HCT116 (cell line): ENCODE measurements around the gene MXI1. TPM values are rescaled to one million over a fixed set of nuclear protein-coding genes. Genes with fewer than 3 reads are reported as not detected.

Experiments
- ATAC-seq: fragments of 200-7000 bp; cut with Tn5 transposase; 2 replicates; pipeline ENCODE4 v1.9.1; 2020; ENCODE audit warnings: mild to moderate bottlenecking, moderate library complexity
- BruUV-seq: library from RNA; stranded (reverse); fragments of 400-500 nt; replicated peaks from 2 replicates; lab custom pipeline; 2021; lab: Mats Ljungman, UMichigan
- CTCF ChIA-PET: fragments of 300-600 bp; sonication (Branson Sonifier 250); formaldehyde crosslinking; loops from one replicate; lab custom pipeline; 2021; ENCODE audit warnings: antibody characterized with exemption; lab: Charles Lee
- POLR2A ChIA-PET: fragments of 300-600, 350-600 bp; sonication (Branson Sonifier 250); formaldehyde crosslinking; loops from one replicate; lab custom pipeline; 2021; ENCODE audit warnings: antibody characterized with exemption; lab: Charles Lee
- RAD21 ChIA-PET, 2 experiments: fragments of 300-600 bp; sonication (Branson Sonifier 250); formaldehyde crosslinking; loops; one replicate each; lab custom pipeline; 2023; ENCODE audit warnings: low total read pairs in 2 of 2; ENCODE audit not compliant: uncharacterized antibody in 2 of 2, unreplicated experiment in 2 of 2, low non-redundant PET in 1 of 2; lab: Charles Lee
- DNase-seq: peaks from one replicate; pipeline ENCODE4 v3.0.0-alpha.2; 2010; ENCODE audit warnings: low read depth, low spot score
- H2AFZ ChIP-seq: fragments of 200-600 bp; shearing (Covaris generic), sonication (generic); 2 replicates; pipeline ENCODE4 v1.6.1; 2017; ENCODE audit warnings: low read depth, mixed run types, mixed read lengths, antibody characterized with exemption, low read length; ENCODE audit not compliant: poor library complexity, severe bottlenecking
- H3K27ac ChIP-seq: 2 replicates; pipeline ENCODE4 v1.5.1; 2012; ENCODE audit warnings: low read depth, low read length
- H3K27me3 ChIP-seq: fragments of 200-600 bp; sonication (generic); 2 replicates; pipeline ENCODE4 v1.6.1; 2016; ENCODE audit warnings: mixed run types, low read length, mixed read lengths; ENCODE audit not compliant: insufficient read depth
- H3K36me3 ChIP-seq, 2 experiments: fragments of 200-500 bp in 1 of 2; fragments of 200-600 bp in 1 of 2; sonication (Bioruptor generic) in 1 of 2; sonication (generic) in 1 of 2; 2 replicates each; pipeline versions ENCODE4 v1.5.1 to v1.6.1; 2014 to 2016; ENCODE audit warnings: low read length in 2 of 2, inconsistent platforms in 1 of 2, mixed read lengths in 1 of 2, mixed run types in 1 of 2; ENCODE audit not compliant: insufficient read depth in 2 of 2, control insufficient read depth in 1 of 2
- H3K4me1 ChIP-seq, 2 experiments: fragments of 200-600 bp in 1 of 2; sonication (generic) in 1 of 2; 2 replicates each; pipeline versions ENCODE4 v1.5.1 to v1.6.1; 2012 to 2017; ENCODE audit warnings: low read length in 2 of 2, inconsistent platforms in 1 of 2, mild to moderate bottlenecking in 1 of 2, mixed read lengths in 1 of 2, mixed run types in 1 of 2, moderate library complexity in 1 of 2; ENCODE audit not compliant: insufficient read depth in 2 of 2, control insufficient read depth in 1 of 2
- H3K4me2 ChIP-seq: fragments of 200-600 bp; sonication (generic); 2 replicates; pipeline ENCODE4 v1.6.1; 2017; ENCODE audit warnings: mixed run types, low read length, mixed read lengths
- H3K4me3 ChIP-seq, 2 experiments: fragments of 200-600 bp in 1 of 2; sonication (generic) in 1 of 2; replicated peaks in 1 of 2; 2 replicates each; pipeline ENCODE4 v1.5.1; 2011 to 2016; ENCODE audit warnings: low read length in 2 of 2, control low read depth in 1 of 2, low read depth in 1 of 2, mild to moderate bottlenecking in 1 of 2, mixed read lengths in 1 of 2, mixed run types in 1 of 2
- H3K79me2 ChIP-seq: fragments of 200-600 bp; sonication (generic); 2 replicates; pipeline ENCODE4 v1.6.1; 2017; ENCODE audit warnings: mild to moderate bottlenecking, mixed run types, low read length, moderate library complexity, mixed read lengths; ENCODE audit not compliant: insufficient read depth
- H3K9ac ChIP-seq: fragments of 200-600 bp; sonication (generic); 2 replicates; pipeline ENCODE4 v1.6.1; 2016; ENCODE audit warnings: low read length, mixed read lengths
- H3K9me2 ChIP-seq: fragments of 200-600 bp; sonication (generic), shearing (Covaris generic); 2 replicates; pipeline ENCODE4 v1.6.1; 2017; ENCODE audit warnings: mixed run types, mild to moderate bottlenecking, moderate library complexity; ENCODE audit not compliant: insufficient read depth
- H3K9me3 ChIP-seq, 2 experiments: fragments of 200-500 bp in 1 of 2; fragments of 200-600 bp in 1 of 2; sonication (Bioruptor generic) in 1 of 2; sonication (generic) in 1 of 2; 2 replicates each; pipeline ENCODE4 v1.6.1; 2014 to 2017; ENCODE audit warnings: low read length in 2 of 2, mixed read lengths in 2 of 2, inconsistent platforms in 1 of 2, low read depth in 1 of 2, mild to moderate bottlenecking in 1 of 2, mixed run types in 1 of 2, moderate library complexity in 1 of 2; ENCODE audit not compliant: control insufficient read depth in 1 of 2, insufficient read depth in 1 of 2
- H4K20me1 ChIP-seq: fragments of 200-600 bp; sonication (generic), shearing (Covaris generic); 2 replicates; pipeline ENCODE4 v1.6.1; 2017; ENCODE audit warnings: mixed run types, mild to moderate bottlenecking, moderate library complexity; ENCODE audit not compliant: insufficient read depth
- CEBPB ChIP-seq: IDR thresholded peaks from 2 replicates; pipeline ENCODE4 v1.6.1; 2012; ENCODE audit warnings: low read depth
- ELF1 ChIP-seq: IDR thresholded peaks from 2 replicates; pipeline ENCODE4 v1.6.1; 2012; ENCODE audit warnings: low read depth, borderline replicate concordance
- EZH2 ChIP-seq: fragments of 200-600 bp; sonication (generic); IDR thresholded peaks from 2 replicates; pipeline ENCODE4 v1.6.1; 2017; ENCODE audit warnings: antibody characterized with exemption, mixed run types
- EZH2phosphoT487 ChIP-seq: fragments of 200-600 bp; IDR thresholded peaks from 2 replicates; pipeline ENCODE4 v1.6.1; 2018; ENCODE audit warnings: antibody characterized with exemption, borderline replicate concordance
- FOSL1 ChIP-seq: IDR thresholded peaks from 2 replicates; pipeline ENCODE4 v1.6.1; 2012; ENCODE audit warnings: low read depth
- JUND ChIP-seq: IDR thresholded peaks from 2 replicates; pipeline ENCODE4 v1.6.1; 2012
- SRF ChIP-seq: IDR thresholded peaks from 2 replicates; pipeline ENCODE4 v1.6.1; 2012; ENCODE audit warnings: low read depth
- TCF7L2 ChIP-seq: IDR thresholded peaks from 2 replicates; pipeline ENCODE4 v1.7.0; 2011; ENCODE audit warnings: borderline replicate concordance, inconsistent platforms; ENCODE audit not compliant: insufficient read depth, insufficient read length; ENCODE audit errors: extremely low read depth
- ZFX ChIP-seq: fragments of 450-650 bp; IDR thresholded peaks from 2 replicates; pipeline ENCODE4 v1.6.1; 2017
- intact Hi-C: fragments of 100-400 bp; cut with micrococcal nuclease; formaldehyde crosslinking; loops from 2 replicates; pipeline ENCODE4 v1.10.0; 2022
- total RNA-seq: library from RNA; stranded (reverse); gene quantifications from one replicate; pipeline ENCODE4 v1.2.1, GENCODE V29; 2021; ENCODE audit not compliant: unreplicated experiment
- TF ChIP-seq, protein P1 (sequence below): IDR thresholded peaks from 2 replicates; pipeline ENCODE4 v1.6.1; 2012
- TF ChIP-seq, protein P2 (sequence below), 3 experiments: fragments of 200-600 bp in 1 of 3; sonication (generic) in 1 of 3; IDR thresholded peaks in 2 of 3; conservative IDR thresholded peaks in 1 of 3; 2 replicates each; pipeline ENCODE4 v1.5.1; 2012 to 2017; ENCODE audit warnings: low read depth in 2 of 3, low read length in 2 of 3, antibody characterized with exemption in 1 of 3, borderline replicate concordance in 1 of 3, control low read depth in 1 of 3, mild to moderate bottlenecking in 1 of 3, mixed read lengths in 1 of 3, mixed run types in 1 of 3, moderate library complexity in 1 of 3; ENCODE audit not compliant: insufficient read depth in 1 of 3
- TF ChIP-seq, protein P3 (sequence below): IDR thresholded peaks from 2 replicates; pipeline ENCODE4 v1.6.1; 2012

MXI1 gene
- total RNA-seq, 1 experiment from 2014 or later, result 57.0 TPM

DNA sequence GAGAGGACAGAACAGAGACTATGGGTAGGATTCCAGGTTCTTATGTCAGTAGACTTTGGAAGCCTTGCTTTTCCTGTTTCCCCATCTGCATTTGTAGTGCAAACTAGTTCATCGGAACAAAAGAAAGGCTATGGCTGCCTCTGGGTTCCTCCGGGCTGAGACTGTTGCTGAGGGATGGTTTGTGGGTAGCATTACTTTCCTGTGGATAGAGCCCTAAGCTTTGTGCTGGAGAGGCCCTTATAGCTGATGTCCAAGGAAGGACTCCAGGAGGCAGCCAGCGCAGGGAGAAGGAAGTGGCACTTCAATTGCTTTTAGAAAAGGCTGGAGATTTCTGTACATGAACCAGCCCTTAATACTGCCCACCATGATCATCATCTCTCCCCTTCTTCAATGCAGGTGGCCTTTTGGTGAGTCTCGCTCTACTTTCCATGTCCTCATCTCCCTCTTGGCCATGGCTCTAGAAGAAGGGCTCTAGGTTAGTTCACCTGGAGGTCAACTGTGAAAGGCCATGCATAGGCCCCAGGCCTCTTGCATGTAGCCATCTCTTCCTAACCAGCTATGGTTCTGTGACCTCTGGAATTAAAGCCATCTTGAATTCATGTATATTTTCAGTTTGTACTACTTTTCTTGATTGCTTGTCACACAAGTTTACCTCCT lies 15.4 kb downstream of the MXI1 start:
- intact Hi-C loops, result loop anchor here (10.0 kb wide), 1 partner anchor 298 kb away; the partner anchor contains the start of gene XPNPEP1
- ChIA-PET RAD21 (interaction anchor here (1.3 to 1.4 kb wide), 2 partner anchors 12 to 16 kb away, joined by 3 to 6 read pairs; no protein-coding TSS in a partner anchor), POLR2A (no interaction called here), CTCF (interaction anchor here (1.0 to 4.3 kb wide), 8 partner anchors 12 to 338 kb away, joined by 3 to 55 read pairs (median 11); partner anchors contain the start of gene MXI1)
- H3K79me2 ChIP-seq, result no peaks in the 10 kb centered on the region
- no TSS peak for BruUV-seq
- H3K4me1 ChIP-seq, result peaks cover 24 to 41% of the 10 kb centered on the region in 2 experiments
- H3K4me2 ChIP-seq, result peak overlapping the region; percentile 79
- H3K27me3 ChIP-seq, result no peaks in the 10 kb centered on the region
- no peak for TF ChIP-seq SRF
- no peak for TF ChIP-seq CEBPB
- 0 out of 2 replicates have a peak, but pooled peaks have one; percentile 10 for TF ChIP-seq ZFX
- no peak for TF ChIP-seq EZH2phosphoT487
- TF ChIP-seq FOSL1, result no peak
- H2AFZ ChIP-seq, result peak overlapping the region; percentile 3
- H3K4me3 ChIP-seq, result no peak overlapping the region
- H3K9me2 ChIP-seq, result no peaks in the 10 kb centered on the region
- no peaks in the 10 kb centered on the region for H4K20me1 ChIP-seq
- no peak overlapping the region for H3K9ac ChIP-seq
- ATAC-seq, result no peak
- H3K9me3 ChIP-seq, result no peaks in the 10 kb centered on the region
- no peaks in the 10 kb centered on the region for H3K36me3 ChIP-seq
- DNase-seq, result no peak
- no peak overlapping the region for H3K27ac ChIP-seq

DNA sequence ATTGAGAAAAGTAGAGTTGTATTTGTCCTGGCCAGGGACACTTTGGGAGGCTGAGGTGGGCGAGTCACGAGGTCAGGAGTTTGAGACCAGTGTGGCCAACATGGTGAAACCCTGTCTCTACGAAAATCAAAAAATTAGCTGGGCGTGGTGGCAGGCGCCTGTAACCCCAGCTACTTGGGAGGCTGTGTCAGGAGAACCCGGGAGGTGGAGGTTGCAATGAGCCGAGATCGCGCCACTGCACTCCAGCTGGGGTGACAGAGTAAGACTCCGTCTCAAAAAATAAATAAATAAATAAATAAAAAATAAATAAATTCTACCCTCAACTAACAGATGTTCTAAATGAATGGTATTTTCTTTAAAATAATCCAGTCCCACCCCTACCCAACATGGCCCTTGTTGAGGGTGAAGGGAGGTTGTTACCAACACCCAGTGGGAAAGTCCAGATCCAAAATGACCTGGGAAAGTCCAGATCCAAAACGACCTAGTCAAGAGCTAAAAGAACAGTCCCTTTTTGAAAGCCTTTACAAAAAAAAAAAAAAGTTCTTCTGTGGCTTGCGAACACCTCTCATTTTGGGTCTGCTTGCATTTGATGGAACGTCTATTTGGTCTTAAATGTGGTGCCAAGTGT lies 16.0 kb downstream of the MXI1 start:
- TF ChIP-seq JUND, result no peak
- TF ChIP-seq, protein P1, sequence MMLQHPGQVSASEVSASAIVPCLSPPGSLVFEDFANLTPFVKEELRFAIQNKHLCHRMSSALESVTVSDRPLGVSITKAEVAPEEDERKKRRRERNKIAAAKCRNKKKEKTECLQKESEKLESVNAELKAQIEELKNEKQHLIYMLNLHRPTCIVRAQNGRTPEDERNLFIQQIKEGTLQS, result no peak
- TF ChIP-seq EZH2, result no peak
- TF ChIP-seq CEBPB, result no peak
- no peak for TF ChIP-seq EZH2phosphoT487
- no peak for TF ChIP-seq FOSL1
- no peak for TF ChIP-seq TCF7L2
- TF ChIP-seq, protein P2, sequence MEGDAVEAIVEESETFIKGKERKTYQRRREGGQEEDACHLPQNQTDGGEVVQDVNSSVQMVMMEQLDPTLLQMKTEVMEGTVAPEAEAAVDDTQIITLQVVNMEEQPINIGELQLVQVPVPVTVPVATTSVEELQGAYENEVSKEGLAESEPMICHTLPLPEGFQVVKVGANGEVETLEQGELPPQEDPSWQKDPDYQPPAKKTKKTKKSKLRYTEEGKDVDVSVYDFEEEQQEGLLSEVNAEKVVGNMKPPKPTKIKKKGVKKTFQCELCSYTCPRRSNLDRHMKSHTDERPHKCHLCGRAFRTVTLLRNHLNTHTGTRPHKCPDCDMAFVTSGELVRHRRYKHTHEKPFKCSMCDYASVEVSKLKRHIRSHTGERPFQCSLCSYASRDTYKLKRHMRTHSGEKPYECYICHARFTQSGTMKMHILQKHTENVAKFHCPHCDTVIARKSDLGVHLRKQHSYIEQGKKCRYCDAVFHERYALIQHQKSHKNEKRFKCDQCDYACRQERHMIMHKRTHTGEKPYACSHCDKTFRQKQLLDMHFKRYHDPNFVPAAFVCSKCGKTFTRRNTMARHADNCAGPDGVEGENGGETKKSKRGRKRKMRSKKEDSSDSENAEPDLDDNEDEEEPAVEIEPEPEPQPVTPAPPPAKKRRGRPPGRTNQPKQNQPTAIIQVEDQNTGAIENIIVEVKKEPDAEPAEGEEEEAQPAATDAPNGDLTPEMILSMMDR (IDR thresholded peaks at IDR 0.05 in 2 of 3, conservative IDR thresholded peaks at IDR 0.05 in 1 of 3; ENCODE audit: borderline replicate concordance in 1 of 3, insufficient read depth in 1 of 3, low read depth in 2 of 3, low read length in 2 of 3), result no peak
- TF ChIP-seq SRF, result no peak
- TF ChIP-seq, protein P3, sequence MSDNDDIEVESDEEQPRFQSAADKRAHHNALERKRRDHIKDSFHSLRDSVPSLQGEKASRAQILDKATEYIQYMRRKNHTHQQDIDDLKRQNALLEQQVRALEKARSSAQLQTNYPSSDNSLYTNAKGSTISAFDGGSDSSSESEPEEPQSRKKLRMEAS, result no peak
- TF ChIP-seq ZFX, result no peak
- TF ChIP-seq ELF1, result no peak
- no peak overlapping the region for H3K4me2 ChIP-seq
- H3K27me3 ChIP-seq, result no peaks in the 10 kb centered on the region
- no peak for ATAC-seq
- H3K4me1 ChIP-seq, result peaks cover 24 to 41% of the 10 kb centered on the region in 2 experiments
- BruUV-seq, result no TSS peak
- no peaks in the 10 kb centered on the region for H4K20me1 ChIP-seq
- H3K9me3 ChIP-seq, result no peaks in the 10 kb centered on the region
- ChIA-PET RAD21 (interaction anchor here in 1 of 2 experiments (1.3 kb wide), 2 partner anchors 12 to 85 kb away, joined by 5 to 6 read pairs; no protein-coding TSS in a partner anchor), POLR2A (no interaction called here), CTCF (interaction anchor here (0.9 to 4.3 kb wide), 7 partner anchors 13 to 339 kb away, joined by 3 to 39 read pairs (median 6); no protein-coding TSS in a partner anchor)
- intact Hi-C loops, result loop anchor here (10.0 kb wide), 1 partner anchor 299 kb away; the partner anchor contains the start of gene XPNPEP1
- no peaks in the 10 kb centered on the region for H3K79me2 ChIP-seq
- H3K27ac ChIP-seq, result no peak overlapping the region
- H3K36me3 ChIP-seq, result 0 out of 4 replicates have a peak, but pooled peaks cover 0 to 3% of the 10 kb centered on the region in 2 experiments
- no peak overlapping the region for H2AFZ ChIP-seq
- no peaks in the 10 kb centered on the region for H3K9me2 ChIP-seq
- no peak overlapping the region for H3K9ac ChIP-seq
- DNase-seq, result no peak
- no peak overlapping the region for H3K4me3 ChIP-seq
